GM18517 (cell line): ENCODE results near the gene LGALS7.
"Not testable (repeated sequence)": the region's sequence is repeated elsewhere in the genome, so short reads cannot be mapped to it uniquely, and the experiment has no call there.

ENCODE experiments used
- ATAC-seq: cut with Tn5 transposase; IDR thresholded peaks from one replicate; pipeline ENCODE4 v1.9.1; 2021; ENCODE audit warnings: mild to moderate bottlenecking, moderate library complexity; ENCODE audit not compliant: unreplicated experiment

Gene LGALS7

DNA sequence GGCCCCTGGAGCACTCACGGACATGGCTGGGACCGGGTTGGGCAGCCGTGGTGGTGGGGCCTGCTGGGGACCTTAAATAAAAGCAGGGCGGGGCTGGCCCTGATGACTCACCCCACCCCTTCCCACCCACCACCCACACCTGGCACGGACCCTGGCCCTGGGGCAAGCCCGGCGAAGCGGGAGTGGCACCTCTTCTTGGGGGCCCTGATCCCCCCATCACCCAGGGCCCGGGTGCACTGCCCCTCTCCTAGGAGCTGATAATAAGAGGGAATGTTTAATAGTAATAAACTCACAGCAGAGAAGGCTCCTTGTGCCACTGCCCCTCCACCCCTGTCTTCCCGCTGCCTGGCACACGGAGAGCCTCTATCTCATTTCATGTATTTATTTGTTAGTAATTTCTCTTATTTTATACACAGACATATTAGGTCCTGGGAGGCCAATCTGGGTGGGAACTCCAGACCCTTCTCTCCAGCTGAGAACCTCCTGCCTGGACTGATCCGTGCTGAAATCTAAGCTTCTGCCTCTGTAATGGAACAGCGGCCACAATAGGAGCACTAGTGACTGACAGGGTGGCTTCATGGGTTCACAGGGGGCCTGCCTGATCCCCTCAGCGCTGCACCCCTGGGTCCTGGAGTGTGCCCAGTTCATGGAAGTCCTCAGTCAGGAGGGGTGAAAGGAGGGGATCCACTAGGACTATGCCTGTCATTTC is at the start of gene LGALS7:
LGALS7 (minus strand) TSS at position 49 of the 709 bp plus-strand sequence; CDS start at position 24, 25 bp downstream.
- no peak for ATAC-seq

DNA sequence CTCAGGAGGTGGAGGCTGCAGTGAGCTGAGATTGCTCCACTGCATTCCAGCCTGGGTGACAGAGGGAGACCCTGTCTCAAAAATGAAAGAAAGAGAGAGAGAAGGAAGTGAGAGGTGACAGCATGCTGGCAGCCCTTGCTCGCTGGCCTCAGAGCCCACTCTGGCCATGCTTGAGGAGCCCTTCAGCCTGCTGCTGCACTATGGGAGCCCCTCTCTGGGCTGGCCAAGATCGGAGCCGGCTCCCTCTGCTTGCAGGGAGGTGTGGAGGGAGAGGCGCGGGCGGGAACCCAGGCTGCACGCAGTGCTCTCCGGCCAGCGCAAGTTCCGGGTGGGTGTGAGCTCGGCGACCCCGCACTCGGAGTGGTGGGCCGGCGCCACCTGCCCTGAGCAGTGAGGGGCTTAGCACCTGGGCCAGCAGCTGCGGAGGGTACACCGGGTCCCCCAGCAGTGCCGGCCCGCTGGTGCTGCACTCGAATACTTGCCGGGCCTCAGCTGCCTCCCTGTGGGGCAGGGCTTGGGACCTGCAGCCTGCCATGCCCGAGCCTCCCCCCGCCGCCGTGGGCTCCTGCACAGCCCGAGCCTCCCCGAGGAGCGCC is 48.0 kb upstream of the LGALS7 start:
- ATAC-seq, result not testable (repeated sequence)

DNA sequence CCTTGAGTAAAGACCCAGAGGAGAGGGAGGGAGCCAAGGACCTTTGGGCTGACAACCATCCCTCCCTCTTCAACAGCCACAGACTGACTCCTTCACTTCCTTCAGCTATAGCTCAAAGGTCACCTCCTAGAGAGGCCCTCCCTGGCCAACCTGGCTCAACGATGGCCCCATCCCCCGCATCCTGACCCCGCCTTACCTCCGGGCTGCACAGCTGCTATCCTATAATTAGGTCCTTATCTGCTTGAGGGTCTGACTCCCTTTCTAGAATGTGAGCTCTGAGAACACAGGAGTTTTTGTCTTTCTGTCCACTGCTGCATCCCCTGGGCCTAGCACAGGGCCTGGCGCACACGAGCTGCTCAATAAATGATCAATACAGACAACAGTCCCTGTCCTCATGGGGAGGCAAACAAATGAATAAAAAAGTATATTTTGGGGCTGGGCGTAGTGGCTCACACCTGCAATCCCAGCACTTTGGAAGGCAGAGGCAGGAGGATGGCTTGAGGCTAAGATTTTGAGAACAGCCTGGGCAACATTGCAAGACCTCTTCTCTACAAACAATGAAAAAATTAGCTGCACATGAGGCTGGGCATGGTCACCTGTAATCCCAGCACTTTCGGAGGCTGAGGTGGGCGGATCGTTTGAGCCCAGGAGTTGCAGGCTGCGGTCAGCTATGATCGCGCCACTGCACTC is 46.1 kb upstream of the LGALS7 start:
- no peak for ATAC-seq

DNA sequence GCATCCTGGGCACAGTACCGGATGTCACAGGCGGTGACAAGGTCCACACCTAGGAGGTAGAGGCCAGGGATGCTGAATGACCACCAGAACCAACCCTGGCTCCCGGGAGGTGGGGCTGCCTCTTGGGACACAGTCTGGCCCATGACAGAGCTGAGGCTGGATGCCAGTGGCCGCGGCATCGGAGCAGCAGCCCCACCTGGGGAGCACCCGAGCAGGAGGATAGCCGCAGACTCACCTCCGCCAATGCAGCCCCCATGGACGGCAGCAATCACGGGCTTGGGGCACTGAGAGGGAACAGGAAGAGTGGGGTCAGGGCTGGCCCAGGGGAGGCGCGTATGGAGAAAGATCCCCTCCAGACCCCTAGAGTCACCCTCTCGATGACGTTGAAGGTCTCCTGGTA is 43.8 kb upstream of the LGALS7 start:
- ATAC-seq, result no peak

DNA sequence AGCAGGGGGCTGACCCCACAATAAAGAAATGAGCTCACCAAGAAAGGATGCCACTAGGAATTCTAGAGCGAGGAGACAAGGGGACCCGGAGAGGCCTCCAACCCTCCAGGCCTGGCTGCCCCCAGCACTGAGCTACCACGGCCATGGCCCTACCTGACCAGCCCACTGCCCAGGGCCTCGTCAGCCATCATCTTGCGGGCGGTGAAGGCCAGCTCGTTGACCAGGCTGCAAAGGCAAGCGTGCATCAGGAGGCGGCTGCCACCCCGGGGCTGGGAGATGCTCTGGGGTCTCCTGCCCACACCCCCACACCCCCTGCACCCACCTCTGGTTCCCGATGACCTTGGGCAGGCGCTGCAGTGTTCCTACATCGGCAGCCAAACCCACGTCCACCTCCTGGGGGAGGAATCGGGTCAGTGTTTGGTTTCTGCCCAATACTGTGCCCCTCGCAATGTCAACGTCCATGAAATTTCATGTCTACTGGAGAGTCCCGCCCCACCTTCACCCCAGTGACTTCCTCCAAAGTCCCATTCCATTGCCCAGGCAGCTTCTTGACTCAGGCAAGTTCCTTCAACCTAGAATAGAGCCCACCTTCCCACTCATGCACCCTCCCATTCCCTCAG is 42.9 kb upstream of the LGALS7 start:
- no peak for ATAC-seq

DNA sequence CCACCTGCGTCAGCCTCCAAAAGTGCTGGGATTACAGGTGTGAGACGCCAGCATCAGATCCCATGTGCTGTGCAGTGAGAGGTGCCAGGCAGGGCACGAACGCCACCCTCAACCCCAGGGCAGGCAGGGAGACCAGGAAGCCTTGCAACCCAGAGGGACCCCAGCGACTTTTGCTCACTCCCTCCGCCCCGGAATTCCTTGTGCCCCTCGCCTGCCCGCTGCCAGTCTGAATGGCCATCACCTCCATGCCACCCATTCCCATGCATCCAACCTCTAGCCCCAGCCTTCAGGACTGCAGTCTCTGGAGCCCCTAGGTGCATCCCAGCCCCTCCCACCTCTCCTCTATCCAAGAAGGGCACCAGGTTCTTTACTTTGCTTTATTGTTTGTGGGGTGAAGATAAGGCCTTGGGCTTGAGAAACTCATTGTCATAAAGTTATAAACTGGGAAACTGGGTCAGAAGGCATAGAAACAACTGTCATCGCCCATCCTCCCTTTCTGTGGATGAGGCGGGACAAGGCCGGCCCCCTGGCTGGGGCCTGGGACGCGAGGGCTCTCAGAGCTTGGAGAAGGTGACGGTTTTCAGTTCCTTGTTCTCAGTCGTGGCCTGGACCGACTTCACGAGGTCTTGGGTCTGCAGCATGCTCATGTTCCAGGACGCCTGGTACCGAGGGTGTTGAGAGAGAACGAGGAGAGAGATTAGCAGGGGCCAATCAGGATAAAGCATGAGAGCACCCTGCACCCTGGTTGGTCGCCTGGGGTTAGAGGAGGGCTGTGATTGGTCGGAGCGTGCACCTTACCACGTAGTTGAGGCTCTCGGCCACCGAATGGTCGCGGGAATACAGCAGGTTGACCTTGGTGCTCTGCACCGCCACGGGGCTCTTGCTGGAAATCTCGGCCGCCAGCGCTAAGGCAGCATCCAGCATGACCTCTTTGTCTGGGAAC is 42.0 kb upstream of the LGALS7 start:
- no peak for ATAC-seq

DNA sequence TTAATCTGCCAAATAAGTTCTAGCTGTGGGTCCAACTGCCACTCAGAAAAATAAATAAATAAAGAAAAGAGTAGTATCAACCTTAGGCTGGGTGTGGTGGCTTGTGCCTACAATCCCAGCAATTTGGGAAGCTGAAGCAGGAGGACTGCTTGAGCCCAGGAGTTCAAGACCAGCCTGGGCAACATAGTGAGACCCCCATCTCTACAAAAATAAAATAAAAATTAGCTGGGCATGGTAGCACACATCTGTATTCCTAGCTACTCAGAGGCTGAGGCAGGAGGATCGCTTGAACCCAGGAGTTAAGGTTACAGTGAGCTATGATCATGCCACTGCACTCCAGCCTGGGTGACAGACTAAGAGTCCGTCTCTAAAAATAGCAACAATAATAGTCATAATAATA is 40.6 kb upstream of the LGALS7 start:
- not testable (repeated sequence) for ATAC-seq

DNA sequence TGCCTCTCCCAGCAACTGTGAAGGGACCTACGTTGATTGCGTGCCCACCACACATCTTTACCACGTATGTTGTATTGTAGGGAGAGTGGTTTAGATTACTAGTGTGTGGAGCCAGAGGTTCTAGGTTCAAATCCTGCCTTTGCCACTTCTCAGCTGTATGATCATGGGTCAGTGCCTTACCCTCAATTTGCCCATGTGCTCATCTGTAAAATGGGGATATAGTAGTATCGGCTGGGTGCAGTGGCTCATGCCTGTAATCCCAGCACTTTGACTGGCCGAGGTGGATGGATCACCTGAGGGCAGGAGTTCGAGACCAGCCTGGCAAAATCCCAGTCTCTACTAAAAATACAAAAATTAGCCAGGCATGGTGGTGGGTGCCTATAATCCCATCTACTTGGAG is 40.0 kb upstream of the LGALS7 start:
- no peak for ATAC-seq

DNA sequence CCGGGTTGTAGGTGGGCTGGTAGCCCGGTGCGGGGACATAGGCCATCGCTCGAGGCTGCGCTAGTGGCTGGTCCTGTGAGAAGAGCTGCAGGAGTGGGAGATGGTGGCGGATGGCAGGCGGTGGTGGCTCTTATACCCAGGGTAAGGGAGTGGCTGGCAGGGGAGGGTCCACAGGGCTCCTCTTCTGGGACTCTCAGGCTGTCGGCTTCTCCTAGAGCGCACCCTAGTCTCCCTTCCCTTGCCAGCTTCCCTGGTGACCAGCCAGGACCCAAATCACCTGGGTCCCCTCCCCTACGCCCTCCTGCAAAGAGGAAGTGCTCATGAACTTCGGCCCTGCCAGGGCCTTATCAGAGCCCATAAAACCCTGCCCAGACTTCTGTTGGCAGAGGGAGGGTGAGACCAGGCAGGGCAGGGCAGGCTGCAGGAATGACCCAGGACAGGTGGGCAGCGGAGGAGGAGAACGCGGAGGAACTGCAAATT is 39.6 kb upstream of the LGALS7 start, which contains the start of gene LGALS4:
LGALS4 (minus strand) TSS at position 105 of the 480 bp plus-strand sequence; CDS start at position 46, 59 bp downstream.
- no peak for ATAC-seq

DNA sequence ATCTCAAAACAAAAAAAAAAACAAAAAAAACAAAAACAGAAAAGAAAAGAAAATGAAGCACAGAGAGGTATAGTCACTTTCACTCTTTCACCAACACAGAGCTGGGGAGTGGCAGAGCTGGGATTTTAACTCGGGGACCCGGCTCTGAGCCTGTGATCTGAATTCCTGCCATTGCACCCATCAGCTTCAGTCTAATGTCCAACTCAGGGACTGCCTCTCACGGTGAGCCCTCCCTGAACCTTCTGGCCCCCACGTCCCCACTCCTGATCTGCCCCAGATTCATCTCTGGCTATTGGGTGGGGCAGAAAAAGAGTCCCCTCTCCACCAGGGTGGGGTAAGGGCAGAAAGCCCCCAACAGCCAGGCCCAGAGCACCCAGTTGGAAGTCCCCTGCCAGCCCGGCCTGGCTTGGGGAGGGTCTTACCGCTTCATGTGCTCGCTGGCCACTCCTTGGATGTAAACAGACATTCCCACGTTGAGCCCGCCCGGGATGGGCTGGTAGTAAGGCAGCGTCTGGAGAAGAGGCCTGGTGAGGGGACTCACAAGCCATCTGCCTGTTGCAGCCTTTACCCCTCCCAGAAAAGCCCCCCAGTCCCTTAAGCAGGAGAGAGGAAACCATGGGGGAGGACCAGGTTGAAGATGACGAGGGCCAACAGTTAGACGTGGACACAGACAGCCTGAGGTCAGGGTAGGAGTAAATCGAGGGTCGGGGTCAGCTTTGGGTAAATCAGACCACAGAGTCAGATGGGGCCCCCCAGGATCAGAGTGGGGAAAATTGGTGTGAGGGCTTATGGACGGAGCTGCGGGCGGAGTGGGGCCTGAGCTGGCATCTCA is 38.9 kb upstream of the LGALS7 start:
- ATAC-seq, result no peak

DNA sequence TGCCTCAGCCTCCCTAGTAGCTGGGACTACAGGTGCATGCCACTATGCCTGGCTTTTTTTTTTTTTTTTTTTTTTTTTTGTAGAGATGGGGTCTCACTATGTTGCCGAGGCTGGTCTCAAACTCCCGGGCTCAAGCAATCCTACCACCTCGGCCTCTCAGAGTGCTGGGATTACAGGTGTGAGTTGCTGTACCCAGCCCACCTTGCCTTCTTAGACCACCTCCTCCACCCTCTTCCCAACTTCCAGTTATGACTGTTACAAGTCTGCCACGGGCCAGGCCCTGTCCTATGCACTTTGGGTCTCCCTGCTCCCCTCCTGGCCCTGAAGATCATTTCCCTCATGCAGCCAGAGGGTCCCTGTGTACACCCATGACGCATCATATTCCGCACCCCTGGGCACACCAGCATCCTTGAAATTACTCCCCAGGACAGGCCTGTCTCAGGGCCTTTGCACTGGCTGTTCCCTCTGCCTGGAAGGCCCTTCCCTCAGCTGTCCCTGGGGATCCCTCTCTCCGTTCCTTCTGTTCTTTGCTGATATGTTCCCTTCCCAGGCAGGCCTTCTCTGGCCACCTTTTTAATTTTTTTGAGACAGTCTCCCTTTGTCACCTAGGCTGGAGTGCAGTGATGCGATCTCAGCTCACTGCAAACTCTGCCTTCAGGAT is 36.4 kb upstream of the LGALS7 start:
- ATAC-seq, result no peak

DNA sequence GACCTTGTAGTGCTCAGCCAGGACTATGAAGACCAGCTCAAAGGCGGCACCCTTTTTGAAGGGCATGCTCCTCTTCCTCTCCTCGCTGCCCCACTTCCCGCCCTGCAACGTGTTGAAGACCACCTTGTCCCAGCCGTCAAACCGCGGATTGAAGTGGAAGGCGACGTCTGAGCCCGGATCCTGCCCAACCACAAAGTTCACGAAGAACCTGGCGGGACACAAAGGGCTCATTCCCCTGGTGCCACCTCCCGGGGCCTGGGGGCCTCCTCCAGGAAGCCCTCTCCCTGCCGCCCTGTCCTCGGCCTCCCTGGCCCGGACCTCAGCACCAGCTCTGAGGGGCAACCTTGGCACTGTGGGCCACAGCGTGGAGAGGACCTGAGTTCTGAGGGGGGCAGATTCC is 35.4 kb upstream of the LGALS7 start:
- ATAC-seq, result no peak

DNA sequence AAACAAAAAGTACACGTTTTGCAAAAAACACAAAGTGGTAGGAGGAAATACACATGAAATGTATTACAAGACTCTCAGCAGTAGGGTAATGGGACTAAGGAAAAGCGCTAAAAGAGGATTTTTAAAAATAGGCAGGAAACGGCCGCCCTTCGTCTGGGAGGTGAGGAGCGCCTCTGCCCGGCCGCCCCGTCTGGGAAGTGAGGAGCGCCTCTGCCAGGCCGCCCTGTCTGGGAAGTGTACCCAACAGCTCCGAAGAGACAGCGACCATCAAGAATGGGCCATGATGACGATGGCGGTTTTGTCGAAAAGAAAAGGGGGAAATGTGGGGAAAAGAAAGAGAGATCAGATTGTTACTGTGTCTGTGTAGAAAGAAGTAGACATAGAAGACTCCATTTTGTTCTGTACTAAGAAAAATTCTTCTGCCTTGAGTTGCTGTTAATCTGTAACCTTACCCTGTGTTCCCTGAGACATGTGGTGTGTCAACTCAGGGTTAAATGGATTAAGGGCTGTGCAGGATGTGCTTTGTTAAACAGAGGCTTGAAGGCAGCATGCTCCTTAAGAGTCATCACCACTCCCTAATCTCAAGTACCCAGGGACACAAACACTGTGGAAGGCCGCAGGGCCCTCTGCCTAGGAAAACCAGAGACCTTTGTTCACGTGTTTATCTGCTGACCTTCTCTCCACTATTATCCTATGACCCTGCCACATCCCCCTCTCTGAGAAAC is 34.2 kb upstream of the LGALS7 start:
- not testable (repeated sequence) for ATAC-seq

DNA sequence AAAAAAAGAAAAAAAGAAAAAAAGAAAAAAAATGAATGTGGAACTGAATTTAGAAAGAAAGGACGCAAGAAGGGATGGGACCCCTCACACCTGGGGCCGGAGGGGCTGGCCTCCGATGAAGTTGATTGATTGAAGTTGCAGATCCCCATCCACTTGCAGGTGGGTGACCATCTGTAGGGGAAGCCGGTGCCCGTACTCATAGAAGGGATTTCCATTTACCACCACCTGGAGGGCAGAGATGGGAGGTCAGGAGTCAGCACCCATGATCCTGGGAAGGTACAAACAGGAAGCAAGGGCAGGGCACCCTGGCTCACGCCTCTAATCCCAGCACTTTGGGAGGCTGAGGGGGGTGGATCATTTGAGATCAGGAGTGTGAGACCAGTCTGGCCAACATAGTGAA is 33.1 kb upstream of the LGALS7 start:
- ATAC-seq, result no peak

DNA sequence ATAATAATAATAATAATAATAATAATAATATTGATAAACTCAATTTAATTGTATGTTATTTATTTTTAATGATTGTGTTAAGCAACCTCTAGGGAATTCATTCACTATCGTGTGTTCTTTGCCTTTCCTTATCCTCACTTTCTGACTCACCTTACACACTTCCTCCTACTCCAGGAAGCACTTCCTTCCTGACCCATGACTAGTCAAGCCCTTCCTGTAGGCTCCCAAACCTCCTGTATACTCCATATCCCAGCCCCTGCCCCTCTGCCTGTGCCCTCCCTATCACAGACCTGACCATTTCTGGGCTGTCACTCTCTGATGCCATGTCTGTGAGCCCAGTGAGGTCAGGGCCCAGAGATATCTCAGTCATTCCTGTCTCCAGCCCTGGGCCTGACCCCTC is 31.9 kb upstream of the LGALS7 start:
- no peak for ATAC-seq

DNA sequence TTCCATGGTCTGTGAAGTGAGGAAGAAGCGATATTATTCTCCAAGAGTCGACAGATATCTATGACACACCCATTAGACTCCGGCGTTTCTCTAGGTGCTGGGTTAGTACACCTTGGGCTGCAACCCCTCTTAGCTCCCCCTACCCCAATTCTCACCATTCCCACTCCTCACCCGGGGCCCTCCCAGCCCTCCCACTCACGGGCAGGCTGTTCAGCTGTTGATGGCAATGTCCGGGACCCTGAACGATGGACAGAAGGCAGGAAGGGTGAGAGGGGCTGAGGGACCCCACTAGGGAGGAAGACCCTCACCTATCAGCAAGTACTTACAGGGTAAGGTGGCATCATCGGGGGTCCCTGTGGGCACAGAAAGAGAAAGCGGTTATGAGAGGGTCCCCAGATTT is 30.2 kb upstream of the LGALS7 start:
- no peak for ATAC-seq

DNA sequence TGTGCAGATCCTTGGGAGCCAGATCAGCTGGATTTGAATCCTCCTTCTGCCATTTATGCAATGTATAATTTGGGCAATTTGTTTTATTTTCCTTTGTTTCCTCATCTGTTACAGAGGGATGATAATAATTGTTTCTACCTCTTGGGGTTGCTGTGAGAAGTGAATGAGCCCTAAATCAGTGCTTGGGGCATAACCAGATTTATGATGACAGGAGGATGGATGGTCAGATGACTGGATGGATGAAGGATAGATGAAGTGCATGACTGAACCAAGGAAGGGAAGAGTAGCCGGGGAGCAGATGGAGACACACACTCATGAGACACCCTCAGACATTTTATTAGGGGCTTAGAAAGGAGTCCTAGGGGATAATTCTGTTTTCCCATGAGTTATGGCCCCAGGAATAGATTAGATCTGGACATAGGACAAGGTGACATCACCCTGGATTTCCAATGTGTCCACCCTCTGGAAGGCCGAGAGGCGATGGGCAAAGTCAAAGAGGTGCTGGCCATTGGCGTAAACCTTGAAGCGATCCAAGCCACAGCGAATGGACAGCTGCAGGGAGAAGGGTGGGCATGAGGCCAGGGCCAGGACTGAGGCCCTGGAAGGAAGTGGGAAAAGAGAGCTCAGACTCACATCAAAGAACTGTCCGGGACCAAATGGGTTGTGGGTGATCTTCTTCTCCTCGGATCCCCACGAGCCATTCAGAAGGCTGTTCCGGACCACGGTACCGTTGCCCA is 28.2 kb upstream of the LGALS7 start:
- ATAC-seq, result no peak
